Measurements from ENCODE around the gene PCIF1. TPM values are rescaled to one million over a fixed set of nuclear protein-coding genes. Genes with fewer than 3 reads are reported as not detected.

Gene PCIF1
- total RNA-seq, 3 donors from 2014 or later = 29.2 to 37.8 (median 35.1) TPM

- TF ChIP-seq, protein P1, sequence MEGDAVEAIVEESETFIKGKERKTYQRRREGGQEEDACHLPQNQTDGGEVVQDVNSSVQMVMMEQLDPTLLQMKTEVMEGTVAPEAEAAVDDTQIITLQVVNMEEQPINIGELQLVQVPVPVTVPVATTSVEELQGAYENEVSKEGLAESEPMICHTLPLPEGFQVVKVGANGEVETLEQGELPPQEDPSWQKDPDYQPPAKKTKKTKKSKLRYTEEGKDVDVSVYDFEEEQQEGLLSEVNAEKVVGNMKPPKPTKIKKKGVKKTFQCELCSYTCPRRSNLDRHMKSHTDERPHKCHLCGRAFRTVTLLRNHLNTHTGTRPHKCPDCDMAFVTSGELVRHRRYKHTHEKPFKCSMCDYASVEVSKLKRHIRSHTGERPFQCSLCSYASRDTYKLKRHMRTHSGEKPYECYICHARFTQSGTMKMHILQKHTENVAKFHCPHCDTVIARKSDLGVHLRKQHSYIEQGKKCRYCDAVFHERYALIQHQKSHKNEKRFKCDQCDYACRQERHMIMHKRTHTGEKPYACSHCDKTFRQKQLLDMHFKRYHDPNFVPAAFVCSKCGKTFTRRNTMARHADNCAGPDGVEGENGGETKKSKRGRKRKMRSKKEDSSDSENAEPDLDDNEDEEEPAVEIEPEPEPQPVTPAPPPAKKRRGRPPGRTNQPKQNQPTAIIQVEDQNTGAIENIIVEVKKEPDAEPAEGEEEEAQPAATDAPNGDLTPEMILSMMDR (IDR thresholded peaks at IDR 0.05) = no peak
- Histone ChIP-seq H3K4me1 (ENCODE audit: low read depth) (peaks cover 10% of the 10 kb centered on the region), H3K36me3 (ENCODE audit: low read depth) (peaks cover 17% of the 10 kb centered on the region), H3K4me3 (no peak overlapping the region), H3K9me3 (no peaks in the 10 kb centered on the region)
- intact Hi-C loops (cut with DNase I, micrococcal nuclease) = no loop called here
- DNase-seq = no peak
- no peak for ATAC-seq
Observed at GRCh38 chr20:45968801-45969711, 34.6 kb downstream of the PCIF1 start.

DNA sequence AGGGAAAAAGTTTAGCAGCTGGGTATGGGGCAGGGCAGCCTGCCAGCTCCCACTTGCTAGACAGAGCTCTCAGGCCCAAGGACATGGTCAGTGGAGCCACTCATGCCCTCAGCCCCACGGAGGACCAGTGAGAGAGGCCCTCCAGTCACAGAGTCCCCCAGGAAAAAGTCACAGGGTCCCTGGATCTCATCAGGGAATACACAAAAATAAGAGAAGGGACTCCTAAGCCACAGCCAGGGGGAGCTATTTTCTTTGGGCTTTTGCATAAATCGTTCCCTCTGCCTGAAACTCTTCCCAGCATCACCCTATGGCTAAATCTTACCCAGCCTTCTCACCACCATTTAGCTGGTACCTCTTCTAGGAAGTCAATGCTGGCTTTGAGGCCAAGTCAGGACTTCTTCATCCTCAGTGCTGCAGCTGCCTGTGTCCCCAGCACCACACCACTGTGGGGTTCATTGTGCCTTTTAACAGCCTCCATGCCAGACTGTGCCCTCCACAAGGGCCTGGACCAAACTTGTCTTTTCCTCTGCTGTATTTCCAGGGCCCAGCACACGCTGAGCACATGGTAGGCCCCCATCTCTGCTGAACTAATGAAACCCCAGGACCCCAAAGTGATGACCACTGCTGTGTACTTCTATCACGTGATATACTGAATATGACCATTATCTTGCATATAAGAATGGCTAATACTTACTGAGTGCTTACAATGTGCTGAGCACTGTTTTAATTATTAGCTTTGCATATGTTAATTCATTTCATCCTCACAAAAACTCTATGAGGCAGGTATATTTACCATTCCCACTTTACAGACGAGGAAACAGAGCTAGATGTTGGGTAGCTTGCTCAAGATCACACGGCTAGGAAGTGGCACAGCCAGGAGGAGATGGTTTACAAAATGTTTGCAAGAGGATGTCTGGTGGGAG lies 35.5 kb downstream of the PCIF1 start:
- intact Hi-C loops (cut with DNase I, micrococcal nuclease) = no loop called here
- H3K36me3 ChIP-seq (ENCODE audit: low read depth) = peaks cover 17% of the 10 kb centered on the region
- ATAC-seq = no peak
- H3K4me3 ChIP-seq = no peak overlapping the region
- no peaks in the 10 kb centered on the region for H3K9me3 ChIP-seq
- peaks cover 10% of the 10 kb centered on the region for H3K4me1 ChIP-seq (ENCODE audit: low read depth)
- DNase-seq = peak in 1 of 3 donors; percentile 65
- TF ChIP-seq, protein P1 (IDR thresholded peaks at IDR 0.05) = no peak

DNA sequence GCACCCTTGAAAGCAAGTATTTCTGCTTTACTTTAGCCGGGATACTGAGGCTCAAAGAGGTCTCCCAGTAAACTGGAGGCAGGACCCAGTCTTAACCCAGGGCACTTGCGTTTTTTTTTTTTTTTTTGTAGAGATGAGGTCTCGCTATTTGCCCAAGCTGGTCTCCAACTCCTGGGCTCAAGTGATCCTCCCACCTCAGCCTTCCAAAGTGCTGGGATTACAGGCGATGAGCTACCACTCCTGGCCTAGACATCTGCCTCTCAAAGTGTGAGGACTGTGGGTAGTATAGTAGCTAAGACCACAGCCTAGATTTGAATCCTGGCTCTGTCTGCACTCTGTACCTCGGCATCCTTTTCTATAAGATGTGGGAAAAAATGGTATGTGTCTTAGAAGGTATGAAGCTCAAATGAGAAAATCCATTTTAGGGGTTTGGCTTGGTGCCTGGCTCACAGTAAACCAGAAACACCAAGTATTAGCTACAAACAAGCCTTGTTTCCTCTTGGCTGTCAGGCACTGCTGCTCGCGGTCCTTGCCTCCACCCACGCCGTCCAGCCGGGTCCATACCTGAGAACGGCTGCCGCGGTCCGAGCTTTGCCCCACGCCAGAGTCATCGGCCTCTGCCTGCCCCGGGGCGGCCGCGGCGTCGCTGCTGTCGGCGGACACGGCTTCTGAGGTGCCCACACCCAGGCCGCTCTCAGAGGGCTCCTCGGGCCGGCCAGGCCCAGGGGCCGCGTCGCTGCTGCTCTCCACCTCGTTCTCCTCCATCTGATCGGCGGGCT lies 36.4 kb downstream of the PCIF1 start:
- Histone ChIP-seq H3K36me3 (ENCODE audit: low read depth) (peaks cover 13% of the 10 kb centered on the region), H3K9me3 (no peaks in the 10 kb centered on the region), H3K4me1 (ENCODE audit: low read depth) (peaks cover 10% of the 10 kb centered on the region), H3K4me3 (peak overlapping the region; percentile 67)
- TF ChIP-seq, protein P1 (IDR thresholded peaks at IDR 0.05) = no peak
- peak; percentile 7 for ATAC-seq
- intact Hi-C loops (cut with DNase I, micrococcal nuclease) = no loop called here
- peak in 2 of 3 donors; percentile 51 to 74 for DNase-seq

DNA sequence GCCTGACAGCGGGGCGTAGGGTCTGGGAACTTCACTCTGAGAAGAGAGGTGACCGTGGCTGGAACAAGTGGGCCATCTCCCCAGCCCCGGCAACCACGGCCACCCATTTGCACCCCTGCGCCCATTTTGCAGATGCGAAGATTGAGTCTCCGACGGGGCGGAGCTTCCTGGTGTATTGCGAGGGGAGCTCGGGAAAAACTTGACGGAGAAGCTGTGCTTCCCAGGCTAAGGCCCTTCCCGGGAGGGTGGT lies 36.9 kb downstream of the PCIF1 start:
- ATAC-seq = peak; percentile 11
- Histone ChIP-seq H3K4me3 (peak overlapping the region; percentile 67), H3K9me3 (no peaks in the 10 kb centered on the region), H3K4me1 (ENCODE audit: low read depth) (peaks cover 10% of the 10 kb centered on the region), H3K36me3 (ENCODE audit: low read depth) (peaks cover 13% of the 10 kb centered on the region)
- TF ChIP-seq, protein P1 (IDR thresholded peaks at IDR 0.05) = no peak
- DNase-seq = peak in 1 of 3 donors; percentile 82
- intact Hi-C loops (cut with DNase I, micrococcal nuclease) = no loop called here
